Esophagus (tissue), 2 donors: ENCODE measurements around the gene CETN3. TPM values are rescaled to one million over a fixed set of nuclear protein-coding genes. Genes with fewer than 3 reads are reported as not detected.

Experiments used
- H3K27ac ChIP-seq, 2 donors: one replicate each; pipeline ENCODE4 v1.5.1; 2013; ENCODE audit warnings: low read depth in 2 of 2, mild to moderate bottlenecking in 2 of 2, inconsistent platforms in 1 of 2, low read length in 1 of 2, moderate library complexity in 1 of 2
- H3K27me3 ChIP-seq, 2 donors: one replicate each; pipeline ENCODE4 v1.6.1; 2013; ENCODE audit warnings: low read length in 2 of 2, control low read depth in 1 of 2, mild to moderate bottlenecking in 1 of 2; ENCODE audit not compliant: insufficient read depth in 2 of 2, control insufficient read depth in 1 of 2
- H3K36me3 ChIP-seq, 2 donors: one replicate each; pipeline ENCODE4 v1.6.1; 2013; ENCODE audit warnings: low read length in 1 of 2; ENCODE audit not compliant: control insufficient read depth in 2 of 2, insufficient read depth in 2 of 2
- H3K4me1 ChIP-seq, 2 donors: one replicate each; pipeline ENCODE4 v1.6.1; 2013; ENCODE audit warnings: low read length in 1 of 2; ENCODE audit not compliant: control insufficient read depth in 2 of 2, insufficient read depth in 2 of 2
- H3K4me3 ChIP-seq, 2 donors: one replicate each; pipeline ENCODE4 v1.5.1; 2013; ENCODE audit warnings: low read length in 2 of 2, mild to moderate bottlenecking in 2 of 2, low read depth in 1 of 2, moderate library complexity in 1 of 2
- H3K9me3 ChIP-seq, 2 donors: one replicate each; pipeline ENCODE4 v1.6.1; 2013; ENCODE audit warnings: mild to moderate bottlenecking in 2 of 2, low read depth in 1 of 2, low read length in 1 of 2, moderate library complexity in 1 of 2; ENCODE audit not compliant: control insufficient read depth in 2 of 2, insufficient read depth in 1 of 2
- WGBS, 2 donors: extraction: QIAGEN DNeasy Blood & Tissue Kit; methylation state at CpG; one replicate each; pipeline ENCODE4 v1.1.7; 2013; 5-methylcytosine and 5-hydroxymethylcytosine counted together
- polyA plus RNA-seq, 2 donors: library from polyadenylated mRNA; stranded (reverse); fragments of 200-250 nt; gene quantifications; one replicate each; pipeline ENCODE4 v1.2.3, GENCODE V29; 2013
- donor health status: healthy with polysubstance abuse.
- donor health status: Bipolar disorder and iron deficiency.

CETN3 gene
- polyA plus RNA-seq, 2 donors: 19.8 to 21.0 TPM

DNA sequence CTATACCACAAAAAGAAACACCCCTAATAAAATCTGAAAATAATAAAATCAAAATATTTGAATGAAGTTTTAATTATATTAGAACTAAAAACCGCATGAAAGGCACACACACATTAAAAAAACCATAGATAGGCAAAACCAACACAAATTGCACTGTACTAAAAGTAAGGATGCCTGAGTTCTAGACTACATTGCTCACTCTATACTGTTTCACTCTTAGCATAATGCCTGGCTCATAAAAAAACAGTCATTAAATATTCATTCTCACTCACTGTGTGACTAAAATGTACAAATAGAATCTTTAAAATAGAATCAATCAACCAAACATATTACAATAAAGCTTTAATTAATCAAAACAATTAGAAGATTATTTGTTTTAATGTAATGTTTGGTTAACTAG, 41.7 kb downstream of the CETN3 start:
- Histone ChIP-seq H3K27me3 (no peaks in the 10 kb centered on the region), H3K4me3 (no peak overlapping the region), H3K27ac (no peak overlapping the region), H3K4me1 (no peaks in the 10 kb centered on the region), H3K36me3 (no peaks in the 10 kb centered on the region), H3K9me3 (peaks cover 0 to 4% of the 10 kb centered on the region in 2 donors)
- 75 to 79% methylated on average over 1 of the region's 1 CpG for WGBS, 2 donors

DNA sequence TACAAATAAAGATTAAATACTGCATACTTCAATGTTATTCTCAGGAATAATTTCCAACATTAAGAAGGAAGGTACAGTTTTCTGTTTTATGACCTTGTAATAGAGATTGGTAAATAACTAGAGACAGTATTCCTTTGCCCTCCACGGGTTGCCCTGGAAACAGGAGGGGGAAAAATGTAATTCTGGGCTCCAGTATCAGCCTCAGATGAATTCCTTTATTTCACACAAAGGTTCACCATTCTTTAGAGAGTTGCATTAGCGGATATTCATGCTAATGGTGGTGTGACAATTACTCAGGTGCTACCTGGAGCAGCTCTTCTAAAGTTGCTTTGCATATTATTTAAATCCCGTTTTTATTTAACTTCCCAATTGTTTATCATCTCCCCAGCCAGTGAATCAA, 42.6 kb downstream of the CETN3 start:
- Histone ChIP-seq H3K27ac (no peak overlapping the region), H3K4me1 (no peaks in the 10 kb centered on the region), H3K27me3 (no peaks in the 10 kb centered on the region), H3K9me3 (peaks cover 0 to 4% of the 10 kb centered on the region in 2 donors), H3K4me3 (no peak overlapping the region), H3K36me3 (no peaks in the 10 kb centered on the region)
- 32 to 34% methylated on average over 3 of the region's 3 CpGs for WGBS, 2 donors

DNA sequence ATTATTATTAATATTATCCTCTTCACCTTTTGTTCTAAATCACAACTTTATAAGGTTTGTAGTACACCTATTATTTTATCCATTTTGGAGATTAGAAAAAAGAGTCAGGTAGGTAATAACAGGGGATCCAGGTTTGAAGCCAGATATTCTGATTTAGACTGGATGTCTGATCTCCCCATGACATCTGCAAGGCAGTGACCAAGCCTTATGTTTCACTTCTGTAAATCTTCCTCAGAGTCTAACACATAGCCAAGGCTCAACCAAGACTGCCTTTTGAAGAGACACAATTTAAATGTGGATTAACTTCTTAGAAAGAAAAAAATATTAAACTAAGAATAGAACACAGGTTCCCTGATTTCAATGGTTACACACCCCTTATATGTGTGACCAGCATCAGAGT, 44.2 kb downstream of the CETN3 start:
- Histone ChIP-seq H3K36me3 (no peaks in the 10 kb centered on the region), H3K4me3 (no peak overlapping the region), H3K4me1 (no peaks in the 10 kb centered on the region), H3K27me3 (no peaks in the 10 kb centered on the region), H3K27ac (no peak overlapping the region), H3K9me3 (no peaks in the 10 kb centered on the region)

DNA sequence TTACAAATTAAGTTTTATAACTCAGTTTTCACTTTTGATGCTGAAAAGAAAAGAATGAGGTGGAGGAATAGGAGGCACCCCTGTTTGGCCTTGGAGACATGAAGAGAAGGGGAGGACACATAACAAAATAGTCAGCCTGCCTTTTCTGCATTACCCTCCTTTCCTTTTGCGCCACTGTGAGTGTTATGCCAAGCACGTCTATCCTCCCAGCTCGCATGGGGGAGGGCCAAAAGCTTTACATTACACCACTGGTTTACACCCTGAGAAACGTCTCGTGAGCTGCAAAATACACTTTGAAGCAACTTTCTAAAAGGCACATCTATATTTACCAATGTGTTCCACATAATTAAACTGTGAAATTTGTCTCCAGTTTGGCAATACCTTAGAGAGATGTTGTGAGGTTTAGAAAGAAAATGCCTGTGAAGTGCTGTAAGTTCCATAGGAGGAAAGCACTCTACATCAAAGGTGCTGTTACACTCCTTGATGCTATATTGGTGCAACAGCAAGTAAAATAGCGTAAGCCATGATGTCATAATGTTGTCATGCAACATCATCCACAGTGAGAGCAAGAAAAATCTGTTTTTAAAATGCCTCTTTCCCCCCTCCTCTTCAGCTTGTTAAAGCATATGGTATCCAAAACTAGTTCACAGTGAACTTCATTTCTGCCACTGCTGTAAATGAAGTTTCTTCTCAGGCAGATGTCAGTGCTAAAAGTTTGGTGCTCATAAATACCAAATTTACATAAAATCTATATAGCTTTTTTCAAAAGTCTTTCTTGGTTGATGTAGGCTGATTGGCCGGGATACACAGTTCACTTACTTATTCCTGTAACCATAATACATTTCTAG, 50.3 kb downstream of the CETN3 start:
- Histone ChIP-seq H3K4me3 (no peak overlapping the region), H3K9me3 (no peaks in the 10 kb centered on the region), H3K27me3 (no peaks in the 10 kb centered on the region), H3K4me1 (no peaks in the 10 kb centered on the region), H3K36me3 (no peaks in the 10 kb centered on the region), H3K27ac (no peak overlapping the region)
- 73 to 75% methylated on average over 7 of the region's 7 CpGs for WGBS, 2 donors

DNA sequence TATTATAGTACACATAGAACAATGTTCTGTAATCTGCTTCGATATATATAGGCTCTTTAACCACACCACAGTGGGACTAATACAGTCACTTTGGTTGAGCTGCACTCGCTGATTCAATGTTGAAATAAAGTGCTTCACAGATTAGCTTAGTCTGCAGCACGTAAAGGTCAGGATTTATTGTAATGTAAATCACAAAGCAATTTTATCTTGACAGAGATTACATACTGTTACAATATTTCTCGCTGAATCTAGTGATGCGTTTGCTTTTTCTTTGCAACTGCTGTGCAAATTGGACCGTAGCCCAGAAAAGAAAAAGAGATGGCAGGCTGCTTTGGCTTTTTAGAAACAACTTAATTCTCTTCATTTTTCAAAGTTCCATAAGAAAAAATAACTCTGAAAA, 52.9 kb downstream of the CETN3 start:
- 27 to 31% methylated on average over 6 of the region's 6 CpGs for WGBS, 2 donors
- Histone ChIP-seq H3K4me1 (no peaks in the 10 kb centered on the region), H3K27me3 (no peaks in the 10 kb centered on the region), H3K9me3 (no peaks in the 10 kb centered on the region), H3K36me3 (no peaks in the 10 kb centered on the region), H3K27ac (no peak overlapping the region), H3K4me3 (no peak overlapping the region)

DNA sequence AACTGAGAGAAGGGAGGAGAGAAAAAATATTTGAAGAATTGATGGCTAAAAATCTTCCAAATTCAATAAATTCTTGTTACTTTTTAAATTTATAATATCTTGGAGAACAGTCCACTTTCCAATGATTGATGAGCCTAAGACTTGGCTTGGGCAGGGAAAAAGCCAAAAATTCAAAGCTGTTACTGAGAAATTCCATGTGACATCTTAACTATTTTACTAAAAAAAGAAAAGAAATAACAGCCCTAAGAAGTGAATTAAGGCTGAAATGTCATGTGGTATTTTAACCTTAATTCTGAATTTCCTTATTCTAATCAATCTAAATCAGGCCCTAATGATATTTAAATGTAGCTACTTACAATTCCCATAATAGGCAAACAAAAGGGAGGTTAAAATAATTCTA, 53.4 kb downstream of the CETN3 start:
- Histone ChIP-seq H3K27me3 (no peaks in the 10 kb centered on the region), H3K9me3 (no peaks in the 10 kb centered on the region), H3K4me3 (no peak overlapping the region), H3K4me1 (no peaks in the 10 kb centered on the region), H3K27ac (no peak overlapping the region), H3K36me3 (no peaks in the 10 kb centered on the region)

DNA sequence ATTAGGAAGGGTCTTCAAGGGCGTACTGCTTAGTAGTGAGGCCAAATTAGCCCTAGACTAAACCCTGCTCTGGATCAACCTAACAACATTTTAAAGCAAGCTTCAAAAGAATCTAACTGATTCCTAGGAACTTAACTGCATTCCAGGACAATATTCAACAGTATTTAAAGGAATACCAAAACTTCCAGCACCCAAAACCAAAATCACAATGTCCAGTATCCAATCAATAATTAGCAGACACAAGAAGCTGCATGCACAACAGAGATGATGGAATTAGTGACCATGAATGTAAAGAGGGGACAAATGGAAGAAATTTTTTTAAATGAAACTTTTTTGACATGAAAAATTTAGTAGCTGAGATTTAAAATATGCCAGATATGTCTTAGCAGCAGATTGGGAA, 53.9 kb downstream of the CETN3 start:
- H3K4me3 ChIP-seq: no peak overlapping the region
- 88 to 94% methylated on average over 1 of the region's 1 CpG for WGBS, 2 donors
- H3K4me1 ChIP-seq: no peaks in the 10 kb centered on the region
- H3K27me3 ChIP-seq: no peaks in the 10 kb centered on the region
- no peaks in the 10 kb centered on the region for H3K36me3 ChIP-seq
- no peaks in the 10 kb centered on the region for H3K9me3 ChIP-seq
- no peak overlapping the region for H3K27ac ChIP-seq

DNA sequence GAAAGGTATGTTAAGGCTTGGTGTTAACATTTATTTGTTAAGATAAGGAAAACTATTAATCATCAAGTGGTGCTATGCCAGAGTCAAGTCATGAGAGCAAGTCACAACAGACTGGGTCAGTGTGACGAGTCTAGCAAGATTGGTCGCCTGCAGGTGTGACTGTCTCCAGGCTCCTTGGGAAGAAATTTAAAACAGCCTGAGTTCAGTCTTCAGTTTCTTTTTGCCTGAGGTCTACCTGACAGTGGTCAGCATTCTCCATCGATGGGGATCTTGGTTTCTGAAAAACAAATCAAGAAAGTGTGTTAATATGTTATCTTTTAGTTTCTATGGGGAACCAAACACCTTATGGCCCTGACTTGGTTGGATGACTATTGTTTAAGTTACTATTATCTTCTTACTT, 56.3 kb downstream of the CETN3 start:
- Histone ChIP-seq H3K27me3 (no peaks in the 10 kb centered on the region), H3K36me3 (no peaks in the 10 kb centered on the region), H3K4me3 (no peak overlapping the region), H3K9me3 (no peaks in the 10 kb centered on the region), H3K4me1 (no peaks in the 10 kb centered on the region), H3K27ac (no peak overlapping the region)
- 48 to 68% methylated on average over 3 of the region's 3 CpGs for WGBS, 2 donors

DNA sequence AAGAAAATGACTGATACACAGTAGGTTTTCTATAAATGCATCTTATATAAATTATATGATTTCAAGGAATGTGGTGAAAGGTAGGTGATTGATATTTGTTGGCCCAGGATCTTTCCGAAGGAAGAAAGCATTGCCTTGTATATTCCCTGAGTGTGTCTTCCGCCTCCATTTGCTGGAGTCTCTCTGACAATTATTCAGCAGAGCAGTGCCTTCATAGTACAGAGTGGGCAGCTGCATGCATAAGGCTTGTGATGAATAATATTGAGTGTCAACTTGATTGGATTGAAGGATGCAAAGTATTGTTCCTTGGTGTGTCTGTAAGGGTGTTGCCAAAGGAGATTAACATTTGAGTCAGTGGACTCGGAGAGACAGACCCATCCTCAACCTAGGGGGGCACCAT, 58.5 kb downstream of the CETN3 start:
- no peak overlapping the region for H3K4me3 ChIP-seq
- 85 to 89% methylated on average over 3 of the region's 3 CpGs for WGBS, 2 donors
- no peaks in the 10 kb centered on the region for H3K4me1 ChIP-seq
- H3K27ac ChIP-seq: no peak overlapping the region
- no peaks in the 10 kb centered on the region for H3K36me3 ChIP-seq
- H3K27me3 ChIP-seq: no peaks in the 10 kb centered on the region
- no peaks in the 10 kb centered on the region for H3K9me3 ChIP-seq

DNA sequence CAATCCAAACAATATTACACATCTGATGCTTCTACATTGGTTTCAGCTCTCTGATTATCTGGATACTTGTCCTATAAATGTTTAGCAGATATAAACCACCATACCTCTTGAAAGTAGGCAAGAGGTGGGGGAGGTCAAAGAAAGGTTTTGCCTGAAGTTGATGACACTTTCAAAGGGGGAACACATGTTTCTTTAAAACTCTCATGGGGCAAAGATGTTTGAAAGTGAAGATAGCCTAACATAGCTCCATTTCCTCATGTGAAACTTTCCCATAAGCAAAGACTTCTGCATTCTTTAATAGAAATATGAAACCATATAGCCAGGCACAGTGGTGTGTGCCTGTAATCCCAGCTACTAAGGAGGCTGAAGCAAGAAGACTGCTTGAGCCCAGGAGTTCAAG, 62.1 kb downstream of the CETN3 start:
- Histone ChIP-seq H3K4me3 (no peak overlapping the region), H3K36me3 (no peaks in the 10 kb centered on the region), H3K27me3 (peaks cover 0 to 3% of the 10 kb centered on the region in 2 donors), H3K9me3 (no peaks in the 10 kb centered on the region), H3K4me1 (no peaks in the 10 kb centered on the region), H3K27ac (no peak overlapping the region)
